Renal pelvis (tissue), 12 donors: Measurements from ENCODE around the gene TMED4. TPM values are rescaled to one million over a fixed set of nuclear protein-coding genes. Genes with fewer than 3 reads are reported as not detected.
A peak's percentile ranks its signal among the peaks of the same experiment; 100 is the strongest.

Experiments used
- DNase-seq: peaks from one replicate; pipeline ENCODE4 v3.0.0-alpha.2; 2013
- long read RNA-seq, 16 experiments: transcript quantifications; one replicate each; lab custom pipeline, GENCODE V29; 2026
- polyA plus RNA-seq, 3 donors: library from polyadenylated mRNA; unstranded; fragments of 120-200 nt; gene quantifications; one replicate each; pipeline ENCODE4 v1.2.1, GENCODE V29; 2013; ENCODE audit not compliant: insufficient read length in 3 of 3

The TMED4 gene
- 100 to 1,000 TPM; 123 to 177 (median 168) TPM for polyA plus RNA-seq
- long read RNA-seq, donor 1, transcript TMED4-205 (4 exons, 1,755 nt), result minor isoform, 10 of 63 reads
- long read RNA-seq, donor 1, transcript TMED4-203 (5 exons, 2,322 nt), result major isoform, 52 of 63 reads
- long read RNA-seq, donor 1, partial matches to known transcripts, result 0 of 63 reads
- long read RNA-seq, donor 1, other reads (novel, unspliced or antisense), result 0 of 63 reads
- long read RNA-seq, donor 2, transcript TMED4-203 (5 exons, 2,322 nt), result major isoform, 61 of 88 reads
- long read RNA-seq, donor 2, transcript TMED4-205 (4 exons, 1,755 nt), result minor isoform, 18 of 88 reads
- long read RNA-seq, donor 2, partial matches to known transcripts, result 0 of 88 reads
- long read RNA-seq, donor 2, other reads (novel, unspliced or antisense), result 5 of 88 reads
- long read RNA-seq, donor 3, transcript TMED4-203 (5 exons, 2,322 nt), result major isoform, 39 of 58 reads
- long read RNA-seq, donor 3, transcript TMED4-205 (4 exons, 1,755 nt), result minor isoform, 17 of 58 reads
- long read RNA-seq, donor 3, partial matches to known transcripts, result 0 of 58 reads
- long read RNA-seq, donor 3, other reads (novel, unspliced or antisense), result 0 of 58 reads
- long read RNA-seq, donor 4, transcript TMED4-203 (5 exons, 2,322 nt), result major isoform, 42 of 74 reads
- long read RNA-seq, donor 4, transcript TMED4-205 (4 exons, 1,755 nt), result minor isoform, 31 of 74 reads
- long read RNA-seq, donor 4, partial matches to known transcripts, result 0 of 74 reads
- long read RNA-seq, donor 4, other reads (novel, unspliced or antisense), result 0 of 74 reads
- long read RNA-seq, donor 5, transcript TMED4-203 (5 exons, 2,322 nt), result major isoform, 24 of 40 reads
- long read RNA-seq, donor 5, transcript TMED4-205 (4 exons, 1,755 nt), result minor isoform, 9 of 40 reads
- long read RNA-seq, donor 5, partial matches to known transcripts, result 0 of 40 reads
- long read RNA-seq, donor 5, other reads (novel, unspliced or antisense), result 7 of 40 reads
- long read RNA-seq, donor 6, transcript TMED4-203 (5 exons, 2,322 nt), result major isoform, 60 of 248 reads
- long read RNA-seq, donor 6, transcript TMED4-205 (4 exons, 1,755 nt), result minor isoform, 20 of 248 reads
- long read RNA-seq, donor 6, partial matches to known transcripts, result 162 of 248 reads
- long read RNA-seq, donor 6, other reads (novel, unspliced or antisense), result 5 of 248 reads
- long read RNA-seq, donor 7, transcript TMED4-203 (5 exons, 2,322 nt), result major isoform, 71 of 147 reads
- long read RNA-seq, donor 7, transcript TMED4-205 (4 exons, 1,755 nt), result minor isoform, 21 of 147 reads
- long read RNA-seq, donor 7, partial matches to known transcripts, result 53 of 147 reads
- long read RNA-seq, donor 7, other reads (novel, unspliced or antisense), result 0 of 147 reads
- long read RNA-seq, donor 8, transcript TMED4-203 (5 exons, 2,322 nt), result minor isoform, 14 of 32 reads
- long read RNA-seq, donor 8, transcript TMED4-205 (4 exons, 1,755 nt), result major isoform, 17 of 32 reads
- long read RNA-seq, donor 8, partial matches to known transcripts, result 0 of 32 reads
- long read RNA-seq, donor 8, other reads (novel, unspliced or antisense), result 0 of 32 reads
- long read RNA-seq, donor 9, transcript TMED4-203 (5 exons, 2,322 nt), result major isoform, 49 of 77 reads
- long read RNA-seq, donor 9, transcript TMED4-205 (4 exons, 1,755 nt), result minor isoform, 24 of 77 reads
- long read RNA-seq, donor 9, partial matches to known transcripts, result 0 of 77 reads
- long read RNA-seq, donor 9, other reads (novel, unspliced or antisense), result 0 of 77 reads
- long read RNA-seq, donor 10, transcript TMED4-203 (5 exons, 2,322 nt), result major isoform, 51 of 71 reads
- long read RNA-seq, donor 10, transcript TMED4-205 (4 exons, 1,755 nt), result minor isoform, 13 of 71 reads
- long read RNA-seq, donor 10, partial matches to known transcripts, result 0 of 71 reads
- long read RNA-seq, donor 10, other reads (novel, unspliced or antisense), result 5 of 71 reads
- long read RNA-seq, donor 11, transcript TMED4-205 (4 exons, 1,755 nt), result minor isoform, 12 of 57 reads
- long read RNA-seq, donor 11, transcript TMED4-203 (5 exons, 2,322 nt), result major isoform, 40 of 57 reads
- long read RNA-seq, donor 11, partial matches to known transcripts, result 0 of 57 reads
- long read RNA-seq, donor 11, other reads (novel, unspliced or antisense), result 5 of 57 reads
- long read RNA-seq, donor 12, transcript TMED4-205 (4 exons, 1,755 nt), result minor isoform, 30 of 121 reads
- long read RNA-seq, donor 12, transcript TMED4-203 (5 exons, 2,322 nt), result major isoform, 88 of 121 reads
- long read RNA-seq, donor 12, partial matches to known transcripts, result 0 of 121 reads
- long read RNA-seq, donor 12, other reads (novel, unspliced or antisense), result 0 of 121 reads
- long read RNA-seq, donor 13, transcript TMED4-203 (5 exons, 2,322 nt), result major isoform, 32 of 1,987 reads
- long read RNA-seq, donor 13, transcript TMED4-205 (4 exons, 1,755 nt), result minor isoform, 11 of 1,987 reads
- long read RNA-seq, donor 13, partial matches to known transcripts, result 1,857 of 1,987 reads
- long read RNA-seq, donor 13, other reads (novel, unspliced or antisense), result 86 of 1,987 reads
- long read RNA-seq, donor 14, transcript TMED4-203 (5 exons, 2,322 nt), result major isoform, 83 of 241 reads
- long read RNA-seq, donor 14, transcript TMED4-205 (4 exons, 1,755 nt), result minor isoform, 18 of 241 reads
- long read RNA-seq, donor 14, partial matches to known transcripts, result 123 of 241 reads
- long read RNA-seq, donor 14, other reads (novel, unspliced or antisense), result 15 of 241 reads
- long read RNA-seq, donor 15, transcript TMED4-203 (5 exons, 2,322 nt), result major isoform, 62 of 97 reads
- long read RNA-seq, donor 15, transcript TMED4-205 (4 exons, 1,755 nt), result minor isoform, 21 of 97 reads
- long read RNA-seq, donor 15, partial matches to known transcripts, result 5 of 97 reads
- long read RNA-seq, donor 15, other reads (novel, unspliced or antisense), result 6 of 97 reads
- long read RNA-seq, donor 16, transcript TMED4-203 (5 exons, 2,322 nt), result major isoform, 63 of 86 reads
- long read RNA-seq, donor 16, transcript TMED4-205 (4 exons, 1,755 nt), result minor isoform, 18 of 86 reads
- long read RNA-seq, donor 16, partial matches to known transcripts, result 0 of 86 reads
- long read RNA-seq, donor 16, other reads (novel, unspliced or antisense), result 0 of 86 reads

- peak; percentile 99 for DNase-seq
These were observed at the start of gene TMED4 for GRCh38 chr7:44581879-44582603. TSS of gene TMED4 (minus strand) at chr7:44582231. CDS start at chr7:44582206, 25 bp downstream.

DNA sequence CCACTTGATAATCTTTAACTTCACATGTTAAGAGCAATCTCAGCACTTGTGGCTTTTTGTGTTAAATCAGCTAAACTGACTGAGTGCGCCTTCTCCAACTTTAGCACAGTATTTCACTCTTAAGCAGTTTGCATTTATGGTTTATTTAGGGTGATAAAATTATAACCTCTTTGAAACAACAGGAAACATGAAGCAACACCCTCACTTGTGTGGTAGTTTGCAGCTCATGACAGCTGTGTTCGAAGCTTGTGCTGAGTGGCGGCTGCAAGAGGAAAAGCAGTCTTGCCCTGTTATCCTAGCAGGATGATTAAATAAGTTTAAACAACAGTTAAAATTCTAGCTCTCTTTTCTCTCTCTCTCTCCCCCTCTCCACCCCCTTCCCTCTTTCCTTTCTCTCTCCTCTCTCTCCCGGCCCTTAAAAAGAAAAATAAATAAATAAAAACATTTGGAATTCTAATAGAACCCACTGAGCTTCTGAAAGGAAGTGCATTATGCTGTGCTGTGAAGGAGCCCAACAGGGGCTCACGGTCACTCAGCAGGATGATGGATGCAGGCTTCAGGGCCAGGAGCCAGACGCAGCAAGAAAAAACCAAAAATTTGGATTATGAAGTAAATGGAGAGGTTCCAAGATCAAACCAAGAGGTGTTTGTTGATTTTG lies 49.6 kb upstream of the TMED4 start:
- DNase-seq, result no peak

DNA sequence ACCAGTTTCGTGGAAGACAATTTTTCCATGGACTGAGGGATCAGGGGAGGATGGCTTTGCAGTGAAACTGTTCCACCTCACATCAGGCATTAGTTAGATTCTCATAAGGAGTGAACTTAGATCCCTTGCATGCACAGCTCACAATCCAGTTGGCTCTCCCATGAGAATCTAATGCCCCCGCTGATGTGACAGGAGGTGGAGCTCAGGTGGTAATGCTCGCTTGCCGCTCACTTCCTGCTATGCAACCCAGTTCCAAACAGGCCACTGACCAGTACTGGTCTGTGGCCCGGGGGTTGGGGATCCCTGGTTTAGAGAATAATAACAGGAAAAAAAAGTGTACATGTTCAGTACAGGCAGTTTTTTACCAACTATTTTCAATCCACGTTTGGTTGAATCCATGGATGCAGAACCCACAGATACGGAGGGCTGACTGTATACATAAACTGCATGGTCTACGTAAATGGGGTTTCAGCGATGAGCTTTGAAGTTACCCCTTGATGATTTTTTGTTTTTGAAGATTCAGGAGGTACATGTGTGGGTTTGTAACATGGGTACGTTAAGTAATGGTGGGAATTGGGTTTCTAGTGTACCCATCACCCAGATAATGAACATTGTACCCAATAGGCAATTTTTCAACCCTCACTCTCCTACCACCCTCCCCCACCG lies 48.9 kb upstream of the TMED4 start:
- DNase-seq, result no peak

GRCh38 chr7:44629829-44630522 lies 47.9 kb upstream of the TMED4 start:
- no peak for DNase-seq

GRCh38 chr7:44626620-44627019 lies 44.6 kb upstream of the TMED4 start:
- DNase-seq, result no peak

DNA sequence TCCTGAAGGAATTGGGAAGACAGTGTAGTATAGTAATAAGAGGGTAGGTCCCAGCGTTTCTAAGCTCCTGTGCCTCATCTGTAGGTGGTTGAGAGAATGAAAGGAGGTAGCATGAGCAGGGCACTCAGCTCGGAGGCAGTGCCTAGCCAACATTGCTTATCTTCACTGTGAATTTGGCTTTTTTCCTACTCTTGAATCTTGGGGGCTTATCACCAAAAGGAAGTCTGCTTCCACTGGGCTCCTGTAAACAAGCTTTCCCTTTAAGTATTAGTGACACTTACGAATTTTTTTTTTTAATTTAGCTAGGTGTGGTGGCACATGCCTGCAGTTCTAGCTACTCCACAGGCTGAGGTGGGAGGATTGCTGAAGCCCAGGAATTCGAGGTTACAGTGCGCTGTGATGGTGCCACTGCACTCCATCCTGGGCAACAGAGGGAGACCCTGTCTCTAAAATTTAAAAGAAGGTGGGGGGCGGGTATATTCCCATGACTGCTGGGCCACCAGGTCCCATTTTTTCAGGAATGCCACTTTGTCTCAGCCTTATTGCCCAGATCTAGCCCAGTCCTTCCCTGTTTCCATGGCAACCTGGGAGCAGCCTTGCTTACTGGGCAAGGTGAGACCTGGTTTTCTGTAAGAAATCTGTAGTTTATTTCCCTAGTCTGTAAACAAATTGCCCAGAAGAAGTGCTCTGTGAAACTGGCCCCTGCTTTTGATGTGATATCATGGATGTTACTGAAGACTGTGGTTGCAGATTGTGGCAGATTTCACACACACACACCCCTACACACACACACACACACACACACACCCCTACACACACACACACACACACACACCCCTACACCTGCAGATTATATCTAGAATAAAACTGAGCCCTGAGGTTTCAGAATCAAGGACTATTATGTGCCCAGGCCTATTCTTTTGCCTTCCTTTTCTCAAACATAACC lies 43.8 kb upstream of the TMED4 start:
- no peak for DNase-seq

GRCh38 chr7:44624318-44624717 lies 42.3 kb upstream of the TMED4 start:
- DNase-seq, result no peak

- DNase-seq, result no peak
These were observed 40.5 kb upstream of the TMED4 start for GRCh38 chr7:44622342-44623151.

GRCh38 chr7:44621750-44622103 lies 39.7 kb upstream of the TMED4 start:
- DNase-seq, result no peak

DNA sequence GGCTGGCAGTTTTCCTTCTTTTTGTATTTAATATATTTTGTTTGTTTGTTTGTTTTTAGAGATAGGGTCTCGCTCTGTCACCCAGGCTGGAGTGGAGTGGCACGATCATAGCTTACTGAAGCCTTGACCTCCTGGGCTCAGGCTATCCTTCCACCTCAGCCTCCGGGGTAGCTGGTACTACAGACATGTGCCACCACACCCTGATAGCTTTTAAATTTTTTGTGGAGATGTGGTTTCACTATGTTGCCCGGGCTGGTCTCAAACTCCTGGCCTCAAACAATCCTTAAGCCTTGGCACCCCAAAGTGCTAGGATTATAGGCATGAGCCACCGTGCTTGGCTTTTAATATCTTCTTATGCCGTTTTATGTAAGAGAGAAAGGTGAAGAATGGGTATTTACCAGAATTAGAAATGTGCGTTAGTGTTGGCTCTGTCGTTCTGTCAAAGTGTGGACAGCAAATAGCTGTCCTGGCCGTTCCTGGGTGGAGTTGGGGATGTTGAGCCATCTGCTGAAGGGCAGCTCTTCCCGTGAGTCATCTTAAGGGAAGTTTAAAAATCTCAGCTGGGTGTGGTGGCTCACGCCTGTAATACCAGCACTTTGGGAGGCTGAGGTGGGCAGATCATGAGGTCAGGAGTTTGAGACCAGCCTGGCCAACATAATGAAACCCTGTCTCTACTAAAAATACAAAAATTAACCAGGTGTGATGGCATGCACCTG lies 39.2 kb upstream of the TMED4 start:
- DNase-seq, result no peak

DNA sequence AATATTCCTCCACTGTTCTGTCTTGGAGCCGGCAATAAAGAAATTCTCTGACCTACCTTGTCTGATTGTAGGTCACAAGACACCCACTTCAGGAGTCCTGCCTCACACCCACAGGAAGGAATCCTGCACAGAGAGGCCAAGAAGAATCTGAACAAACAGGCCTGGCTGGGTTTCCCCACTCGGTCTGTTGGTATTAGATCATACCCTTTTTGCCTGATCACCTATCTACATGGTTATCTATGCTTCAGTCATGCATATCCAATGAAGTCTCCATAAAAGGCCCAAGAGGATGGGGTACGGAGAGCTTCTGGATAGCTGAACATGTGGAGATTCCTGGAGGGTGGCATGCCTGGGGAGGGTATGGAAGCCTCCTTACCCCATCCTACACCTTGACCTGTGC lies 36.7 kb upstream of the TMED4 start:
- DNase-seq, result no peak

DNA sequence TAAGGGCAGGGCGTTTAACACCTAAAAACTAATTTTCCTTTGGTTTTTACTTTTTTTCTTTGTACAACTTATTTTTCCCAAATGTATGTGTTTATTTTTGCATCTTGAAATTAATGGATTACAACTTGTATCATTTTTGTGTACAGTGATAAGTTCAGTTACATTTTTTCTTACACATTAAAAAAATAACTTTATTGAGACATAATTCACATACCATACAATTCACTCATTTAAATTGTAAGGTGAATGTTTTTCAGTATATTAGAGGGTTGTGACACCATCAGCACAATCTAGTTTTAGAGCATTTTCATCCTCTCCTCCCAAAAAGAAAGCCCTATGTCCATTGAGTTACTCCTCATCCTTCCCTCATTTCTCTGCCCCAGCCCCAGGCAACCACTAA lies 36.0 kb upstream of the TMED4 start:
- DNase-seq, result no peak
